ENCODE measurements around the gene THAP8. TPM values are rescaled to one million over a fixed set of nuclear protein-coding genes. Genes with fewer than 3 reads are reported as not detected.

THAP8 gene
- polyA plus RNA-seq, 3 donors, result 2.4 to 6.0 (median 3.1) TPM

DNA sequence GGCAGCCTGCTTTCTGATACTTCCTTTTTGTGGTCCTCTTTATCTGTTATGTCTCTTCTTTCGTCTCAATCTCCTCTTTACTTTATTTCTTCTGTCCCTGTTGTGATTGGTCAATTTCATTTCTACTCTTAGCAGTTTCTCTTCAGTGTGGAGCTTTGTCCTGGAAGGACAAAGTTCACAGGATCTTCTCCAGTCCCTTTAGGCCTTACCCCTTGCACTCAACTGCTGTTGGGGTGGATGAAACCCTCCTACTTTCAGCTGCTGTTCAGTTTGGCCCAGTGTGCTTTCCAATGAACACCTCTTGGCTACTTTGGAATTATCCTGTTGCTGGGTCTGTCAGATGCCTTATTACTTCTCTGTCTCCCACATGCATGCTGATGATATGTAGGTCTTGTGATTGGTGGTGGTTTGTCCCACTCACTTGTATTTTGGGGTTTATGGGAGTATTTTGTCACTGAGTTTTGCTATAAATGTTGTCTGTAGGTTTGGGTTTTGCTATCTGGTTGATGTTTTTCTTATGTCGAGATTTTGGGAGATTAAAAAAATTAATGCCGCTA is 25.4 kb upstream of the THAP8 start:
- no peaks in the 10 kb centered on the region for H4K20me1 ChIP-seq (ENCODE audit: insufficient read depth, low read length)
- Mint-ChIP-seq H3K9me3 (no peaks in the 10 kb centered on the region), H3K4me1 (no peaks in the 10 kb centered on the region), H3K27ac (peak overlapping the region in 1 of 7 donors; percentile 11), H3K4me3 (no peak overlapping the region), H3K27me3 (ENCODE audit: low read depth in 3 of 3) (peaks cover 0 to 4% (median 0%) of the 10 kb centered on the region in 3 donors), H3K36me3 (peaks cover 53 to 82% of the 10 kb centered on the region in 2 donors)
- H3K9ac ChIP-seq (ENCODE audit: insufficient read depth, low read length, poor library complexity, severe bottlenecking), result no peak overlapping the region
- H3K79me2 ChIP-seq (ENCODE audit: insufficient read depth, low read length), result no peaks in the 10 kb centered on the region
- no peaks in the 10 kb centered on the region for H3K27me3 ChIP-seq (ENCODE audit: control insufficient read depth in 2 of 2, insufficient read depth in 2 of 2, low read length in 2 of 2)
- TF ChIP-seq, protein P1, sequence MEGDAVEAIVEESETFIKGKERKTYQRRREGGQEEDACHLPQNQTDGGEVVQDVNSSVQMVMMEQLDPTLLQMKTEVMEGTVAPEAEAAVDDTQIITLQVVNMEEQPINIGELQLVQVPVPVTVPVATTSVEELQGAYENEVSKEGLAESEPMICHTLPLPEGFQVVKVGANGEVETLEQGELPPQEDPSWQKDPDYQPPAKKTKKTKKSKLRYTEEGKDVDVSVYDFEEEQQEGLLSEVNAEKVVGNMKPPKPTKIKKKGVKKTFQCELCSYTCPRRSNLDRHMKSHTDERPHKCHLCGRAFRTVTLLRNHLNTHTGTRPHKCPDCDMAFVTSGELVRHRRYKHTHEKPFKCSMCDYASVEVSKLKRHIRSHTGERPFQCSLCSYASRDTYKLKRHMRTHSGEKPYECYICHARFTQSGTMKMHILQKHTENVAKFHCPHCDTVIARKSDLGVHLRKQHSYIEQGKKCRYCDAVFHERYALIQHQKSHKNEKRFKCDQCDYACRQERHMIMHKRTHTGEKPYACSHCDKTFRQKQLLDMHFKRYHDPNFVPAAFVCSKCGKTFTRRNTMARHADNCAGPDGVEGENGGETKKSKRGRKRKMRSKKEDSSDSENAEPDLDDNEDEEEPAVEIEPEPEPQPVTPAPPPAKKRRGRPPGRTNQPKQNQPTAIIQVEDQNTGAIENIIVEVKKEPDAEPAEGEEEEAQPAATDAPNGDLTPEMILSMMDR (IDR thresholded peaks at IDR 0.05), result no peak
- intact Hi-C loops (cut with micrococcal nuclease), result no loop called here
- no peaks in the 10 kb centered on the region for H3K4me1 ChIP-seq (ENCODE audit: control insufficient read depth in 1 of 2, insufficient read depth in 2 of 2, low read length in 2 of 2)
- peaks cover 33 to 74% of the 10 kb centered on the region in 2 donors for H3K36me3 ChIP-seq (replicated peaks in 1 of 2; ENCODE audit: control insufficient read depth in 1 of 2, insufficient read depth in 2 of 2, low read length in 2 of 2)
- no peak overlapping the region for H3K27ac ChIP-seq (ENCODE audit: low read depth in 1 of 2, low read length in 2 of 2)
- WGBS (ENCODE audit: insufficient coverage), result no CpG with 5 or more reads among the region's 3 CpGs
- no peak overlapping the region for H3K4me2 ChIP-seq (replicated peaks; ENCODE audit: extremely low read depth, low read length, poor library complexity, severe bottlenecking)
- H3K9me3 ChIP-seq (replicated peaks in 1 of 2; ENCODE audit: control insufficient read depth in 1 of 2, insufficient read depth in 1 of 2, low read length in 2 of 2), result no peaks in the 10 kb centered on the region
- no peak overlapping the region for H2AFZ ChIP-seq (ENCODE audit: insufficient read depth, low read depth, low read length, poor library complexity, severe bottlenecking)
- no peak for DNase-seq
- no peak overlapping the region for H3K4me3 ChIP-seq (replicated peaks in 1 of 3; ENCODE audit: low read depth in 2 of 3, low read length in 3 of 3)

DNA sequence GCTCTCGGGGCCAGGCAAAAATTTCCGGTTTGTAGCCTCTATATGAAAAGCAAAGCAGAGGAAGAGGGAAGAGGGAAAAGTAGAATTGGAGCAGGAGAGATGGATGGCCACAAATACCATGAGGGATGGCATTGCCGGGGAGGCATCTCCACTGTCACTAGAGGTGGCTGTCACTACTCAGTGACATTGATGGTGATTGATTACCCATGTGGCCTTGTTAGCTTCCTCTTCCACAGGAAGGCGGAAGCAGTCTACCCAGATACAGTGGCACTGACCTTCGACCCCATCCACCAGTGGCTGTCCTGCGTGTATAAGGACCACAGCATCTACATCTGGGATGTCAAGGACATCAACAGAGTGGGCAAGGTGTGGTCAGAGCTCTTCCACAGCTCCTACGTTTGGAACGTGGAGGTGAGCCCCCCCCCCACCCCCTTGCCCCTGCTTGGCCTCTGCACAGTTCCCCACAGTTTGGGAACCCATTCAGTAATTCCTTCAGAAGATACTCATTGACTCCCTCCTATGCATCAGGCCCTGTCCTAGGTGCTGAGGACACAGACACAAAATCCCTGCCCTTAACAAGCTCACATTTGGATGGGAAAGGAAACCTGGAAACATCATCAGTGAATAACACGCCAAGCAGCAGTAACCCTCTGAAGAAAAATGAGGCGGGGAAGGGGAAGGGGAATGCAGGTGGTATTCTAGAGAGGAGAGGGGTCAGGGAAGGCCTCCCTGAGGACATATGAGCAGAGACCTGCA is 19.2 kb upstream of the THAP8 start:
- WGBS (ENCODE audit: insufficient coverage), result 96% methylated on average over 8 of the region's 10 CpGs
- Histone ChIP-seq H3K9me3 (replicated peaks in 1 of 2; ENCODE audit: control insufficient read depth in 1 of 2, insufficient read depth in 1 of 2, low read length in 2 of 2) (no peaks in the 10 kb centered on the region), H2AFZ (ENCODE audit: insufficient read depth, low read depth, low read length, poor library complexity, severe bottlenecking) (no peak overlapping the region), H3K27ac (ENCODE audit: low read depth in 1 of 2, low read length in 2 of 2) (no peak overlapping the region), H3K4me3 (replicated peaks in 1 of 3; ENCODE audit: low read depth in 2 of 3, low read length in 3 of 3) (no peak overlapping the region), H3K9ac (ENCODE audit: insufficient read depth, low read length, poor library complexity, severe bottlenecking) (no peak overlapping the region), H3K79me2 (ENCODE audit: insufficient read depth, low read length) (no peaks in the 10 kb centered on the region), H4K20me1 (ENCODE audit: insufficient read depth, low read length) (no peaks in the 10 kb centered on the region), H3K36me3 (replicated peaks in 1 of 2; ENCODE audit: control insufficient read depth in 1 of 2, insufficient read depth in 2 of 2, low read length in 2 of 2) (peaks cover 24 to 70% of the 10 kb centered on the region in 2 donors), H3K27me3 (ENCODE audit: control insufficient read depth in 2 of 2, insufficient read depth in 2 of 2, low read length in 2 of 2) (no peaks in the 10 kb centered on the region), H3K4me1 (ENCODE audit: control insufficient read depth in 1 of 2, insufficient read depth in 2 of 2, low read length in 2 of 2) (no peaks in the 10 kb centered on the region), H3K4me2 (replicated peaks; ENCODE audit: extremely low read depth, low read length, poor library complexity, severe bottlenecking) (no peak overlapping the region)
- H3K27me3 Mint-ChIP-seq (ENCODE audit: low read depth in 3 of 3), result no peaks in the 10 kb centered on the region
- no peak for DNase-seq
- intact Hi-C loops (cut with micrococcal nuclease), result no loop called here
- TF ChIP-seq, protein P1 (IDR thresholded peaks at IDR 0.05), result no peak
- peaks cover 0 to 5% (median 0%) of the 10 kb centered on the region in 7 donors for H3K9me3 Mint-ChIP-seq
- H3K4me1 Mint-ChIP-seq, result no peaks in the 10 kb centered on the region
- no peak overlapping the region for H3K4me3 Mint-ChIP-seq
- H3K36me3 Mint-ChIP-seq, result peaks cover 43 to 77% of the 10 kb centered on the region in 2 donors
- H3K27ac Mint-ChIP-seq, result no peak overlapping the region

All from CD14-positive monocyte (primary cell).